CD4-positive, CD25-positive, alpha-beta regulatory T cell (primary cell): Measurements from ENCODE around the gene NECTIN4. TPM values are rescaled to one million over a fixed set of nuclear protein-coding genes. Genes with fewer than 3 reads are reported as not detected.
A peak's percentile ranks its signal among the peaks of the same experiment; 100 is the strongest.

Experiments used
- ATAC-seq, 2 donors: fragments of 150-1000 bp; cut with Tn5 transposase; one replicate each; pipeline ENCODE4 v1.10.0; 2021; ENCODE audit warnings: low read depth in 2 of 2, moderate number of reproducible peaks in 2 of 2, moderate library complexity in 1 of 2
- DNase-seq, 3 donors: peaks; one replicate each; pipeline versions ENCODE4 v3.0.0 to v3.0.0-alpha.2; 2012 to 2022; ENCODE audit warnings: mixed read lengths in 1 of 3
- H3K27ac ChIP-seq: one replicate; pipeline ENCODE4 v1.7.0; 2013; ENCODE audit warnings: mild to moderate bottlenecking, low read length; ENCODE audit not compliant: insufficient read depth, poor library complexity, severe bottlenecking
- H3K27me3 ChIP-seq: one replicate; pipeline ENCODE4 v1.7.0; 2013; ENCODE audit warnings: low read length; ENCODE audit not compliant: control insufficient read depth, insufficient read depth
- H3K36me3 ChIP-seq: one replicate; pipeline ENCODE4 v1.7.0; 2013; ENCODE audit warnings: mild to moderate bottlenecking, low read length, moderate library complexity; ENCODE audit not compliant: control insufficient read depth, insufficient read depth
- H3K4me1 ChIP-seq: 2 replicates; pipeline ENCODE4 v1.7.0; 2013; ENCODE audit warnings: mild to moderate bottlenecking, low read length; ENCODE audit not compliant: insufficient read depth, control insufficient read depth, poor library complexity, severe bottlenecking
- H3K4me3 ChIP-seq: one replicate; pipeline ENCODE4 v1.7.0; 2013; ENCODE audit warnings: low read depth, mild to moderate bottlenecking, low read length, moderate library complexity
- H3K9me3 ChIP-seq, 2 experiments: 1 replicate in 1 of 2; 2 replicates in 1 of 2; pipeline ENCODE4 v1.7.0; 2013; ENCODE audit warnings: low read length in 2 of 2, mild to moderate bottlenecking in 1 of 2, moderate library complexity in 1 of 2; ENCODE audit not compliant: control insufficient read depth in 2 of 2
- H3K27ac Mint-ChIP-seq, 3 donors: one replicate each; pipeline ENCODE4 v1.8.0; 2020 to 2022; ENCODE audit warnings: mild to moderate bottlenecking in 3 of 3, mixed read lengths in 3 of 3, moderate library complexity in 2 of 3
- H3K27me3 Mint-ChIP-seq: one replicate; pipeline ENCODE4 v1.8.0; 2022; ENCODE audit warnings: mild to moderate bottlenecking, mixed read lengths
- H3K36me3 Mint-ChIP-seq: one replicate; pipeline ENCODE4 v1.8.0; 2020; ENCODE audit warnings: mixed read lengths
- H3K4me1 Mint-ChIP-seq, 4 donors: one replicate each; pipeline ENCODE4 v1.8.0; 2020 to 2022; ENCODE audit warnings: mixed read lengths in 4 of 4, mild to moderate bottlenecking in 1 of 4
- H3K4me3 Mint-ChIP-seq, 4 donors: one replicate each; pipeline ENCODE4 v1.8.0; 2020 to 2022; ENCODE audit warnings: mild to moderate bottlenecking in 4 of 4, mixed read lengths in 4 of 4, moderate library complexity in 3 of 4
- H3K9me3 Mint-ChIP-seq, 7 donors: one replicate each; pipeline ENCODE4 v1.8.0; 2020 to 2022; ENCODE audit warnings: mixed read lengths in 7 of 7, mild to moderate bottlenecking in 3 of 7, moderate library complexity in 2 of 7
- polyA plus RNA-seq, 4 donors: library from polyadenylated mRNA; unstranded; fragments of 300-500 nt; fragmentation: Illumina TruSeq; gene quantifications; one replicate each; pipeline ENCODE4 v1.2.3, GENCODE V29; 2021
- total RNA-seq: library from RNA; stranded (reverse); gene quantifications from one replicate; pipeline ENCODE4 v1.2.3, GENCODE V29; 2022

Gene NECTIN4
- total and polyA plus RNA-seq, 5 donors from 2014 or later, result 0.05 TPM; not detected in 4

GRCh38 chr1:161047436-161048420 is 41.6 kb downstream of the NECTIN4 start:
- Mint-ChIP-seq H3K4me3 (peak overlapping the region in 3 of 4 donors; percentile 62 to 96 (median 93)), H3K36me3 (peaks cover 34% of the 10 kb centered on the region)
- no peak for ATAC-seq

GRCh38 chr1:161046605-161047228 is 42.6 kb downstream of the NECTIN4 start:
- ATAC-seq (no peak), DNase-seq (no peak)
- peaks cover 37% of the 10 kb centered on the region for H3K36me3 Mint-ChIP-seq
- peaks cover 12 to 54% (median 38%) of the 10 kb centered on the region in 4 donors for H3K4me1 Mint-ChIP-seq
- H3K27me3 Mint-ChIP-seq, result no peaks in the 10 kb centered on the region
- no peaks in the 10 kb centered on the region for H3K9me3 ChIP-seq
- peak overlapping the region; percentile 93 for H3K27ac ChIP-seq
- H3K36me3 ChIP-seq, result peaks cover 53% of the 10 kb centered on the region
- H3K4me1 ChIP-seq, result peaks cover 25% of the 10 kb centered on the region
- peaks cover 0 to 2% (median 0%) of the 10 kb centered on the region in 7 donors for H3K9me3 Mint-ChIP-seq
- no peaks in the 10 kb centered on the region for H3K27me3 ChIP-seq
- H3K4me3 Mint-ChIP-seq, result peak overlapping the region; percentile 93 to 96 (median 96)
- peak overlapping the region; percentile 57 to 99 (median 99) for H3K27ac Mint-ChIP-seq
- H3K4me3 ChIP-seq, result peak overlapping the region; percentile 99

More at GRCh38 chr1:161047436-161048420, 41.6 kb downstream of the NECTIN4 start:
- Histone ChIP-seq H3K4me1 (peaks cover 24% of the 10 kb centered on the region), H3K27ac (peak overlapping the region; percentile 93), H3K36me3 (peaks cover 52% of the 10 kb centered on the region), H3K9me3 (no peaks in the 10 kb centered on the region), H3K4me3 (no peak overlapping the region), H3K27me3 (no peaks in the 10 kb centered on the region)
- Mint-ChIP-seq H3K27ac (peak overlapping the region; percentile 57 to 99 (median 85)), H3K9me3 (peaks cover 0 to 2% (median 0%) of the 10 kb centered on the region in 7 donors), H3K27me3 (no peaks in the 10 kb centered on the region), H3K4me1 (peaks cover 11 to 48% (median 31%) of the 10 kb centered on the region in 4 donors)
- no peak for DNase-seq

GRCh38 chr1:161045736-161046604 is 43.4 kb downstream of the NECTIN4 start, which contains the start of gene USF1:
TSS of gene USF1 (minus strand) at chr1:161045977. CDS start at chr1:161043275, 2,702 bp downstream.
- peaks cover 53% of the 10 kb centered on the region for H3K36me3 ChIP-seq
- peaks cover 16 to 60% (median 42%) of the 10 kb centered on the region in 4 donors for H3K4me1 Mint-ChIP-seq
- DNase-seq (peak; percentile 89 to 97 (median 95)), ATAC-seq (peak; percentile 81 to 84)
- peak within 1 kb of the TSS; percentile 99 for H3K4me3 ChIP-seq
- peak within 1 kb of the TSS; percentile 99 for H3K27ac Mint-ChIP-seq
- H3K9me3 ChIP-seq, result no peaks in the 10 kb centered on the region
- H3K27me3 Mint-ChIP-seq, result no peaks in the 10 kb centered on the region
- peaks cover 41% of the 10 kb centered on the region for H3K36me3 Mint-ChIP-seq
- H3K4me3 Mint-ChIP-seq, result peak within 1 kb of the TSS; percentile 93 to 96 (median 96)
- peak within 1 kb of the TSS; percentile 93 for H3K27ac ChIP-seq
- H3K4me1 ChIP-seq, result peaks cover 30% of the 10 kb centered on the region
- no peaks in the 10 kb centered on the region for H3K27me3 ChIP-seq
- peaks cover 0 to 2% (median 0%) of the 10 kb centered on the region in 7 donors for H3K9me3 Mint-ChIP-seq

- Histone ChIP-seq H3K27me3 (no peaks in the 10 kb centered on the region), H3K9me3 (no peaks in the 10 kb centered on the region), H3K27ac (peak overlapping the region; percentile 93), H3K36me3 (peaks cover 52% of the 10 kb centered on the region), H3K4me3 (peak overlapping the region; percentile 99), H3K4me1 (peaks cover 30% of the 10 kb centered on the region)
- H3K27me3 Mint-ChIP-seq, result no peaks in the 10 kb centered on the region
- DNase-seq (peak; percentile 39 to 82 (median 53)), ATAC-seq (peak; percentile 31 to 38)
- H3K4me3 Mint-ChIP-seq, result peak overlapping the region; percentile 93 to 96 (median 96)
- H3K4me1 Mint-ChIP-seq, result peaks cover 16 to 60% (median 42%) of the 10 kb centered on the region in 4 donors
- H3K9me3 Mint-ChIP-seq, result peaks cover 0 to 2% (median 0%) of the 10 kb centered on the region in 7 donors
- H3K36me3 Mint-ChIP-seq, result peaks cover 44% of the 10 kb centered on the region
- H3K27ac Mint-ChIP-seq, result peak overlapping the region; percentile 99
These were observed 44.2 kb downstream of the NECTIN4 start for GRCh38 chr1:161044908-161045735.

GRCh38 chr1:161044535-161044907 is 44.8 kb downstream of the NECTIN4 start:
- H3K9me3 ChIP-seq, result no peaks in the 10 kb centered on the region

GRCh38 chr1:161039546-161039945 is 49.8 kb downstream of the NECTIN4 start:
- Mint-ChIP-seq H3K27ac (peak overlapping the region; percentile 76 to 95 (median 95)), H3K4me1 (peaks cover 9 to 61% (median 34%) of the 10 kb centered on the region in 4 donors), H3K27me3 (no peaks in the 10 kb centered on the region), H3K36me3 (peaks cover 27% of the 10 kb centered on the region), H3K4me3 (peak overlapping the region in 3 of 4 donors; percentile 82 to 90 (median 85)), H3K9me3 (no peaks in the 10 kb centered on the region)
- Histone ChIP-seq H3K27me3 (no peaks in the 10 kb centered on the region), H3K27ac (peak overlapping the region; percentile 90), H3K4me1 (peaks cover 42% of the 10 kb centered on the region), H3K9me3 (no peaks in the 10 kb centered on the region), H3K36me3 (peaks cover 38% of the 10 kb centered on the region), H3K4me3 (no peak overlapping the region)
- DNase-seq (no peak), ATAC-seq (no peak)

More at GRCh38 chr1:161044535-161044907, 44.8 kb downstream of the NECTIN4 start:
- Mint-ChIP-seq H3K27me3 (no peaks in the 10 kb centered on the region), H3K27ac (peak overlapping the region; percentile 97 to 99 (median 97)), H3K36me3 (peaks cover 41% of the 10 kb centered on the region), H3K4me1 (peaks cover 16 to 65% (median 43%) of the 10 kb centered on the region in 4 donors), H3K4me3 (peak overlapping the region; percentile 93 to 96 (median 96)), H3K9me3 (peaks cover 0 to 2% (median 0%) of the 10 kb centered on the region in 7 donors)
- H3K27me3 ChIP-seq, result no peaks in the 10 kb centered on the region
- H3K4me3 ChIP-seq, result peak overlapping the region; percentile 99
- H3K4me1 ChIP-seq, result peaks cover 31% of the 10 kb centered on the region
- peaks cover 52% of the 10 kb centered on the region for H3K36me3 ChIP-seq
- peak in 2 of 3 donors; percentile 35 to 50 for DNase-seq
- no peak for ATAC-seq
- peak overlapping the region; percentile 93 for H3K27ac ChIP-seq
